HG02970 (cell line): ENCODE data around the gene NEK2.
"Not testable (repeated sequence)": the region's sequence is repeated elsewhere in the genome, so short reads cannot be mapped to it uniquely, and the experiment has no call there.

Source experiments
- ATAC-seq: cut with Tn5 transposase; IDR thresholded peaks from one replicate; pipeline ENCODE4 v1.9.1; 2021; ENCODE audit warnings: mild to moderate bottlenecking, moderate library complexity, moderate number of reproducible peaks; ENCODE audit not compliant: unreplicated experiment, low FRiP score

The NEK2 gene

DNA sequence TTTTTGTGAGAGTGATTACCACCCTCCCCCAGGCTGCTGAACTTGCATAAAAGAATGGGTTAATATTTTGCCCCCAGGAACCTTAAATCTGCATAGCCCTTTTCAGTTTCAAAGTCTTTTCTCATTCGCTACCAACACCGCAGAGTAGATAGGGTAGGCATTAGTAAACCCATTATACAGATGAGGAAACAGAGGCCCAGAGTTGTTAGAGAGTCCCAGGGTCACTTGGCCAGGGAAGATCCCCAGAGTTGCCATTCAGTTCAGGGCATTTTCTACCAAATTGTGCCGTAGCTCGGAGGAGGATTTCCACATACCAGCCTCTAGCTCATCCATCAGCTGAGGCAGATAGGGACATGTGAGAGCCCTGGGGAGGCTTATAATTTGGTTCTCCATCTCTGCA lies 40.5 kb downstream of the NEK2 start:
- ATAC-seq, result no peak

DNA sequence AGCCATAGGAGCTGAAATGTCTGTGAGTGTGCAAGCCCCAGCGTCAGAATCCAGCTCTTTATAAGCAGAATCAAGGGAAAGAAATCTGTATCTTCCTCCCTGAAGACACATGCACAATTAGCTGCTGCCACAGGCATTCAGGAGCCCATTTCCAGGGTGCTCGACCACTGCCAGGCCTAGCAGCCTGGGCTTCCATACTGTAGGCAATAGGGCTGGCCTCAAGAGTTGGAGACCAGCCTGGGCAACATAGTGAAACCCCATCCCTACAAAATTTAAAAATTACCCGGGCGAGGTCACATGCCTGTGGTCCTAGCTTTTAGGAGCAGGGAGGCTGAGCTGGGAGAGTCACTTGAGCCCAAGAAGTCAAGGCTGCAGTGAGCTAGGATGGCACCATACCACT lies 41.0 kb downstream of the NEK2 start:
- no peak for ATAC-seq

DNA sequence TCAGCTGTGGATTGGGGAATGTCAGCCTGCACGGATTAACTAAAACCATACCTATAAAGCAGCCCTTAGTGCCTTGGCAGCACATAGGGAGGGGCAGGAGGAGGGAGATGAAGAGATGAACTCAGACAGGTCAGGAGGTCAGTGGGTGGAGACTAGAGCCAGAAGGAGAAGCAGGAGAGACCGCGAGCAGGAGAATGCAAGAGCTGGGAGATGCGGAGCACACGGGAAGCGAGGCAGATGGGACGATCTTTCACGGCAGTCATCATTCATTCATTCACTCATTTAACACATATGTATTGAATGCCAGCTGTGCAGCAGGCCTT lies 41.9 kb downstream of the NEK2 start:
- no peak for ATAC-seq

DNA sequence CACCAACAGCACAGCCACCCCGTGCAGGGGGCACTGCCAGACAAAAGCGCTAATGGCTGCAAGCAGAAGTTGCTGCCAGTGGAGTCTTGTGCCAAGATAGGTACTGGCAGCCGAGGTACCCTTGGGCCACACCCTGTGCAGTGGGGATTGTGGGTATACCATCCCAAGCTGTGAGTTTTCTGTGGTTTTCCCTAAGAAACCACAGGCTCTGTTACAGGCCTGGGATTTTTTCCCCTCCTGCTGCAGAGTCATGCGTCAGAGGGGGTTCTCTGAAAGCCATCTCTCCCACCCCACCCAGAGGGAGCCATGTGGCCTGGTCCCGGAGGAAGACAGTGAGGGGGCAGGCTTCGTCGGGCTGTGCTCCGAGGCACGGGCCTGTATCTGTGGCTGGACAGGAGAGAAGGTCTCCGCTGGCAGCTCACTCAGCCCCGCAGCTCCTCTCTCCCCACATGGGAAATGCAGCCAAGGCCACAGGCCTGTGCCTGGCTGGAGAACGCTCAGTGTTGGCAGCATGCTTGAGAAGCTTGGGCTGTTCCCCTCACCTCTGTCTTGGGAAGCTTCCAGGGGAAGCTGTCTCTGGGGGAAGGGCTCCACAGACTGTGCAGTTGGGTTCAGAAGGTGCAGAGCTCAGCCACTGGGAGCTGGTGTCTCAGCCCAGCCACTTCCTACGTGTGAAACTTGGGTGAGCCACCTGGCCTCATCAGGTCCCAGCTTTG lies 42.5 kb downstream of the NEK2 start:
- ATAC-seq, result no peak

DNA sequence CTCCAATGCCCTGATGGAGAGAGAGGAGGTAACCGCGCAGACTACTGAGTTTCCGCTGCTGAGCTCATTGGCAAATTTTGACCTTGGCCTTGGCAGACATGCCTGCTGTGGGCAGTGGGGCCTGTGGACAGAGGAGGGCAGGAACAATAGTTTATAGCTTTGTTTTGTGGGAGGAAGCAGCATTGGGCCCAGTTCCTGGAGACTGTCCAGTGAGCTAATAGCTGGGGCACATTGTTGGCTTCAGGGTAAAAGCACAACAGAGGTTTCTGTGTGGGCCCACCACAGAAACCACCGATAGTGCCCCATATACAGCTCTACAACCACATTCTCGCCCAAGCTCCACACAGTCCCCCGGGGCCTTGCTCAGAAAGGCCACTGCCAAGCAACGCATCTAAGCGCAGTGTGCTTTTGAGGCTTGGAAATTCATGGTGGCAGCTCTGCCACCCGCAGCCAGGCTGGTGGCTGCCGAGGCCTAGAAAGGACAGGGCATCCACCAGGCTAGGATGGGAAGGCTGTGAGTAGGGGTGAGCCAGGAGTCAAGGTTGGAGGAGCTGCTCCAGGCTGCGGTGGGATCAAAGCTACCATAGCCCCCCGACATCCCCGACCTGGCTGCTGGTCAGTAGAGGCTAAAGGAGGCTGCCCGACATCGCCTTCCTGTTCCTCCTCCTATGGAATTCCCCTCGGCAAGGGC lies 43.2 kb downstream of the NEK2 start:
- ATAC-seq, result no peak

DNA sequence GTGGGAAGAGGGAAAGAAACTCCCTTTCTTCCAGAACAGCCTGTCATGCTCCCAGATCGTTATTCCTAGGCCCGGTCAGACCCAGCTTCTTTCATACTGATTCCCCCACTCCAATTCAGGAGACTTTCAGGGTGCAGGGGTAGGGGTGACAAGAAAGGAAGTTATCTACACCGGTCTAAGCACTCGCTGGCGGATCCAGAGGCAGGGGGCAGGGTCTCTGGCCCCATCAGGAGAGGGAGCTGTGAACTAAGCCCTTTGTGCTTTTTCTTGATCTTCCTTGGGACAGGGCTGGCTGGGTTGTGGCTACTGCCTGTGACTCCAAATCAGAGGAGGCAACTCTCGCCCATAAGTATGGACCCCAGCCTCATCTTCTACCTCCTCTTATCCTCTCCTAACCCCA lies 44.3 kb downstream of the NEK2 start:
- no peak for ATAC-seq

DNA sequence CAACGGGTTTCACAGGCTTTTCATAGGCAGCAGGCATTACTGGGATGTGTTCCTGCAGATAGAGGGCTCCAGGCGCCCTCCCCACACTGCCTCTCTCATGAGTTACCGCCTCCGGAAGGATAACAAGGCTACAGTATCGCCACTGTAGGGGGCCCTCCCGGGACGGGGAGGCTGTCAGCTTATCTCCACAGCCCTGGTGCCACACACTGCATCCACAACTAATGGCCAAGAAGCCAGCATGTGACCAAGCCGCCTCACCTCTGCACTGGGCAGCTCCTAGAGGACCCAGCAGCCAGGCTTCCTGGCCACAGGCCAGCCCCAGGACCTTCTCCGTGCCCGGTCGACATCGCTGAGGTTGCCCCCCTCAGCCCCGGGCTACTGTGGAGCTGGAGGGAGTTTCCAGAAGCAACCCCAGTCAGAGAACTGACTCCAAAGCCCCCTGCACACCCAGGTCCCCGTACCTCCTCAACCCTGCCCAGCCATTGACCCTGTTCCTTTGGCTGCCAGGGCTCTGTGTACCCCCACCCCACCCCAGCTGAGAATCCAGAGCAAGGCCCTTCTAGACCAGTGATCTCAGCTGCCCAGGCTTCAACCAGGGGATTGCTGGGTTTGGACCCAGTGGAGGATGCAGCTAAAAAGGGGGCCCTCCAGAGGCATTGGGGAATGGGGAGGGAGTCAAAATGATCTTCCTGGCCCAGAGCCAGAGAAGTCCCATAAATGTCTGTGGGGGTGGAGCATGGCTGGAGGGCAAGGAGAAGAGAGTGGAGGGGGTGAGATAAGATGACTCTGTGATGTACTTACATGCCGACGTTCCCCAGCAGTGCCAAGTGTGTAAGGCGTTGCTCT lies 45.0 kb downstream of the NEK2 start:
- ATAC-seq, result no peak

DNA sequence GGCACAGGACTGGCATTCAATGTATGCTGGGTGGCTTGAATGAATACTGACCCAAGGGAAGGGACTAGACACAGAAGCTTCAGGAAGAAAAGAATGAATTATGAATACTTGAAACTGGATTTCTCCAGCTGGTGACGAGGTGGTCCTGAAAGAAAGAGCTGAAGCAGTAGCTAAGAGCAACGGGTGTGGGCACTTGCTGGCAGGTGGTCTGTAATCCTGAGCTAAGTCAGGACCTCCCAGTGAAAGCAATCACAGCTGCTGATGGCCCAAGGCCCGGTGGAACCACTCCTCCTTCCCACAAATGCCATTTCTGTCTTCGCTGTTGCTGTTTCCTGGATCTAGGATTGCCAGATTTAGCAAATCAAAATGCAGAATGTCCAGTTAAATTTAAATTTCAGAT lies 47.0 kb downstream of the NEK2 start:
- ATAC-seq, result no peak

DNA sequence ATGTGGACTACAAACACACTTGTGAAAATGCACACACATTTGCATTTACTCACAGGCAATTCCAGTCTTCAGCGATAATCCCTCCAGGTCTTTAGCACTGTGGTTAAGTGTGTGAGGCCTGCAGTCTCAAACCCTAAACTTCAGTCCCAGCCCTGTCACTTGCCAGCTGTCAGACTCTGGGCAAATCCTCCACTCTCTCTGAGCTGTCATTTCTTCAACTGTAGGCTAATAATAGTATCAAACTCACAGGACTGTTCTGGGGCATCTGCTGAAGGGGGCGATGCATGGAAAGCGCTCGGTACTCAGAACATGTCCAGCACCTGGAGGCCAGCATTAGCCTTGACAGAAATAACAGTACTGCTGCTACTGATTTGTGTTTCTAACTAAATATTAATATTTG lies 48.2 kb downstream of the NEK2 start:
- no peak for ATAC-seq

DNA sequence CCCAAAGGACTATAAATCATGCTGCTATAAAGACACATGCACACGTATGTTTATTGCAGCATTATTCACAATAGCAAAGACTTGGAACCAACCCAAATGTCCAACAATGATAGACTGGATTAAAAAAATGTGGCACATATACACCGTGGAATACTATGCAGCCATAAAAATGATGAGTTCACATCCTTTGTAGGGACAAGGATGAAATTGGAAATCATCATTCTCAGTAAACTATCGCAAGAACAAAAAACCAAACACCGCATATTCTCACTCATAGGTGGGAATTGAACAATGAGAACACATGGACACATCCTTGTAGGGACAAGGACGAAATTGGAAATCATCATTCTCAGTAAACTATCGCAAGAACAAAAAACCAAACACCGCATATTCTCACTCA lies 49.6 kb downstream of the NEK2 start:
- ATAC-seq, result not testable (repeated sequence)

DNA sequence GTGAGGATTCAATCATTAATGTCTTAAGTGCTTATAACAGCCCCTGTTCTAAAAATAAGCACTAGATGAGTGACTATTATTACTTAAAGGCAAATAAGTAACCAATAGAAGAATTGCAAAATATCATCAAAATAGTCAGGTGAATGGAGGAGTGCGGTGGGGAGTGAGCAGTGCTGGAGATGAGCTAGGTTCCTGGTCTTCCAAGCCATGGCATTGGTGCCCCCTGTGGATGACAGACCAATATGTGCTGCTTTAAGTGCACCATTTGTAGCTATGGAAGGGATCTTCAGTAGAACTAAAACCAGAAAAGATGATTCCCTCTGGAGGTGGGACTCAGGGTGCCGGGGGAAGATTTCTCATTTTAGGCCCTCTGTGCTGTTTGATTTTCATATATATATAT lies 50.4 kb downstream of the NEK2 start:
- no peak for ATAC-seq

DNA sequence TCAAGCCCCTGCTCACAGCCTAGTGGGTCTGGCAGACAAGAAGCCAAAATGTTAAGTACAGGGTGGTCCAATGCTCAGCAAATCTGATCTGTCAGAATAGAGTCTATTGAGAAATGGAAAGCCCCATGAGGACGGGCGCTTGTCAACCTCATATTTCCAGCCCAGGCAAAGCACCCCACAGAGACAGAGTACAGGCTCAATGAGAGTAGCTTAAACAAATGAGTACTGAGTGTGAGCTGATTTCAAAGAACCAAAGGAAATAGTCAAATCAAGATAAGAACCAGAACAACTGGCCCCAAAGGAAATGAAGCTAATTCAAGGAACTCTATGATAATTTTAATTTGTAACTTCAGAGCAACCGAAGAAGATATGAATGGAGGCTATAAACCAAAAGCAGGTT lies 51.9 kb downstream of the NEK2 start:
- ATAC-seq, result no peak

DNA sequence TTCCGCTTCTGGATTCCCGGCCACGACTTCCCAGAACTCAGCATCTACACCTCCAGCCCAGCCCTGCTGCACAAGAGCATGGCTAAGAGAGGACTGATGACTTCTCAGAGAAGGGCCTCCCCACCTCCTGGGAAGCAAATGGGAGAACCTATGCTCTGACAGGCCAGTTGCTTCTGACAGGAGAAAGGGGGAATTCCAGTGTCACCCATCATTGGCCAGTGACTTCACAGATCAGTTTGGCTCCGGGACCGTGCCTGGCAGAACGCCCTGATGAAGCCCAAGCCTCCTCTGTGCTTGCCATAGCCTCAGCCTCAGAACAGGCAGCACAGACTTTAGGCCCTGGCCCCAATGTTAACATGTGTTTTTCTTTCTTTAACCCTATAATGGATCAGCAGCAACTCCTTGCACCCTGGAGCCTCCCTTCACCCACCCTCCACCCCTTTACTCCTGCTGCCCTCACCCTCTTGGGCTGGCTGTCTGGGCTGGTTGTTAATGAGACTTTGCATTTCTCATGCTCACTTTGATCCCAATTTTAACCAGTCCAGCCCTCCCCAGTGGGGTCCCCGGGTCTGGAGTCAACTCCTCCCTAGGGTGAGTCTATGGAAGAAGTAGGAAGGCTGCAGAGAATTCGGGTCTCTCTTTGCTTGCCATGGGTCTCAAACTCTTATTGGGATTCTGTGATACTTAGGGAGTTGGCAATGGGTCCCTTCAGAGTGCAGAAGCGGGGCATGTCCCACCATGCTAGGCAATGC lies 53.8 kb downstream of the NEK2 start:
- ATAC-seq, result no peak

DNA sequence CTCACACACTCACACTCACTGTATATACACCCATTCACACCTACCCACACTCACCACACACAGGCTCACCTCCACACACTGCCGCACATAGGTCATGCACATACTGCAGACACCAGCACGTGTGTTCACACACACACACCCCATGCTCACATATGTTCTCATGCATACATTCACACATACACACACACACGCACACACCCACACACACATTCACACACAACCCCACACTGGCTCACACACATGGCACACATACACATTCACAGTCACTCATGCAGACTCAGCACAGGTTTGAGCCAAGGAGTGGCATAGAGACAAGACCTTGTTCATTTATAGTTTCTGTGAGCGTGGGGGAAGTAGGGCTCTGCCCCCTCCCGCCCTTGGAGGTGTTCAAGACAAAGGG lies 55.3 kb downstream of the NEK2 start:
- no peak for ATAC-seq

DNA sequence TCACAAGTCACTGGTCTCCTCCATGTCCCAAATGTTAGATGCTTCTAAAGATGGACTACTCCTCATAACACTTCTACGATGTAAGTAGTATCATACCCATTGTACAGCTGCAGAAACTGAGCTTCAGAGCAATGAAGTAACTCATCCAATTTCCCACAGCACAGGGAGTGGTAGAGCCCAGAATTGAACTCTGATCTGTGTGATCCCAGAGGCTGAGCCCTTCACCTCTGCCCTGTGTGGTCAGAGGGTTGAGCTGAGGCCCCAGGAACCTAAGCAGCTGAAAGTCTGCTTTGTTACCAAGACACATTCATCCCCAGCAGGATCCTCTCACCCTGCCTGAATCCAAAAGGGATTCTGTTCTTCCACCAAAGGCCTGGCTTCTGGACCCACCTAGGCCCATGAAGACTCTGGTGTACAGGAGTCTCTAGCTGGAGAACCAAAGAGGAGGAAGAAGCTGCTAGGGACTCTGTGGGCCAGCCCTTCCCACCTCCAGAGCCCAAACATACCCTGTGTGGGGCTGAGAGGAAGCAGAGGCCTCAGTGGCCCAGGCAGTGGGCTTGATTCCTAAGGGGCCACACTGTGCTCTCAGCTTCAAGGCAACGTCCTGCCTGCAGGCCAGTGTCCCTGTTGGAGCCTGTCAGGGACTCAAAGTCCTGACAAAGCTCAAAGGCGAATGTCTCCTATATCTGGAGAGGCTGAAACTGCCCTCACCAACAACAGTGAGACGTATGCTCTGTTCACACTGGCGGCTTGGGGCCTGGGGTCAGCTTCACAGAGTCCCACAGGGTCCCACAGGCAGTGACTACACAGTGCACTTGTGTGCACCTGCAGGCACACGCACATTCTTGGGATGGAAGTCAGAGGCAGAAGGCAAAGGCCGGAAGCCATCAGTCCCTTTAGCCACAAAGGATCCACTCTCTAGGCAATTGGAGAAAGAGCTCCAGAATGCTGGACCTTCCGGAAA lies 56.1 kb downstream of the NEK2 start:
- no peak for ATAC-seq

DNA sequence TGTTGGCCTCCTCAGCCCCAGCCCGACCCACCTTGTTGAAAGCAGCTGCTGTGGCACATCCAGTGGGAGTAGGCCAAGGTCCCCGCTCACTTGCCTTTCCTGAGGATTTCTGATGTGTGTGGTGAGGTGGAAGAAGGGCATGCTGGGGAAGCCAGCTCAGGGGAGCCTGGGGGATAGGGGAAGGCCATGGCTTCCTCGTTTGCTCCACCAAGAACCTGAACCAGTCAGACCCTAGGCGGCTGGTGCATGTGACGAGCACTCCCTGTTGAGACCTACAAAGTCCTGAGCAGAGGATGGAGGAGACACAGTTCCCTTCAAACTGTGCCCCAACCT lies 58.5 kb downstream of the NEK2 start:
- no peak for ATAC-seq

DNA sequence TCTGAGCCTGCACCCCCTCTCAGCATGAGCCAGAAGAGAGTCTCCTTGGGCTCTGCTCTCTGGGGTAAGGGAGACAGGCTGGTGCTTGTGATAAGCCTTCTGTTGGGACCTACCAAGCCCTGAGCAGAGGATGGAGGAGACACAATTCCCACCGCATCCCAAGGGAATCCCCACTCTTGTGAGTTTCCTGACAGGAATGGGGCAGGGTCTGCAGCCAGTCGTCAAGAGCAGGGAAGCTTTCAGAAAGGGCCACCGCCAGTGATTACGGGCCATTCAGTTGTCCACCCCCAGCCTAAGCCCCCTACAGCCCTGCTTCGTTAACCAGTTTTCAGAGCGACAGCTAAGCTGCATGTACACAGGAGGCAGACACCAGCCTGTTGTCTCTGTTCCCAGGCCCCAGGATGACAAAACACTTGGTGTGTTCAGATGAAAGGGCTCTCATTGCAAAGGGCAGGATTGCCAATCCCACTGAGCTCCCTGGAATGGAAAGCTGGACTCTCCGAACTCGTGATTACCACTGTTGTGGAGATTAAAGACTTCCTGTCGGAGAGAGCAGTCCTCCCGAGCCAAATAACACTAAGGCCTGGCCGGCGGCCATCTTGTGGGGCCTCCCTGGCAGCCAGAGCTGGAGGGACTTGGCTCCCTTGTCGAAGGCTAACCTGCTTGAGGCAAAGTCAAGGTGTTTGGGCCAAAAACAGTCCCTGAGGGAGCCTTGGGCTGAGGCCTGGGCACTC lies 59.0 kb downstream of the NEK2 start:
- ATAC-seq, result no peak

DNA sequence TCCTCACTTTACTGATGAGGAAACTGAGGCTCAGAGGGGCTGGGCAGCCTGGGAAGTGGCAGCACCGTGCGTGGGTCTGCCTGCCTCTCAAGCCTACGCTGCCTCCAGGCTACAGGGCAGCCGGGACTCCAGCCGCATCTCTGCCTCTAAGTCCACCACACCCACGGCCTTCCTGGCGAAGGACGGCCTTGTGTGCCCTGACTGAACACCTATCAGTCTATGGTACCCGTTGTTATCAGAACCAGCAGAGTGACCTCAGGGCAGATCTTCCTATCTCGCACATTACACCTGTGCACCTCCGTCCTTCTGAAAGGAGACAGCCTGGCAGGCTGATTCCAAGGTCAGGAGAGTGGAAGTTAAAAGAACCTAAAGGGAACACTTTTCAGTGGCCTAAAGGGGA lies 60.8 kb downstream of the NEK2 start:
- ATAC-seq, result no peak

DNA sequence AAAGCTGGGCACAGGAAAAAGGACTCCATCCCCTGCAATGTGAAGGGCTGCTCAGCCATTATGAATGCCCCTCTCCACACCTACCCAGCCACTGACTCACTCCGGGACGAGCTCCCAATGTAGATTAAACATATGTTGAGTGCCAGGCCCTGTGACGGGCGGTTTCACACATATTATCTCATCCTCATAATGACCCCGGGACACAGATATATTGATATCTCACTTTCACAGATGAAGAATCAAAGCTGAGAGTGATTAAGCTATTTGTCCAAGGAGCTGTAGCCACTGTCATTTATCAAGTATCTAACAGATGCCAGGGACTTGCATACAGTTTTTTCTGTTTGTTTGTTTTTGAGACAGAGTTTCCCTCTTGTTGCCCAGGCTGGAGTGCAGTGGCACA lies 61.5 kb downstream of the NEK2 start:
- no peak for ATAC-seq
